ENCODE measurements around the gene KRT17.
"Not testable (repeated sequence)": the region's sequence is repeated elsewhere in the genome, so short reads cannot be mapped to it uniquely, and the experiment has no call there.

The KRT17 gene

DNA sequence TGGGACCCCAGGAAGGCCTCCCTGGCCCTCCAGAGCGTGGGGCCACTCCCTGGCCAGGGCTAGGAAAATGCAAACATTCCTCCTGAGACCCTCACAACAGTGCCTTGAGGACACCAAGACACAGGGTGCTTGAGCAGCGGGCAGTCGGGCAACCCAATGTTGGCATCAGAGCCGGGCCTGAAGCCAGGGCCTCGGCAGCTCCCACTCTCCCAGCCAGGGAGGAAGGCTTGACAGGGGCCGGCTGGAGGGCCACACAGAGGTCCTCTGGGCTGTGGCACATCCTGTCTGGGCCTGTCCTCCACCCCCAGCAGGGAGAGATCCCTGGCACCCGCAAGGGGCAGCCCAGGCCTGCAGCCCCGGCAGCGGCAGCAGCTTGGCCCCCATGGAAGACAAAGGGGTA is 12.3 kb upstream of the KRT17 start:
- no peak overlapping the region for H3K27ac ChIP-seq
- DNase-seq (ENCODE audit: low read depth, low spot score), result no peak

DNA sequence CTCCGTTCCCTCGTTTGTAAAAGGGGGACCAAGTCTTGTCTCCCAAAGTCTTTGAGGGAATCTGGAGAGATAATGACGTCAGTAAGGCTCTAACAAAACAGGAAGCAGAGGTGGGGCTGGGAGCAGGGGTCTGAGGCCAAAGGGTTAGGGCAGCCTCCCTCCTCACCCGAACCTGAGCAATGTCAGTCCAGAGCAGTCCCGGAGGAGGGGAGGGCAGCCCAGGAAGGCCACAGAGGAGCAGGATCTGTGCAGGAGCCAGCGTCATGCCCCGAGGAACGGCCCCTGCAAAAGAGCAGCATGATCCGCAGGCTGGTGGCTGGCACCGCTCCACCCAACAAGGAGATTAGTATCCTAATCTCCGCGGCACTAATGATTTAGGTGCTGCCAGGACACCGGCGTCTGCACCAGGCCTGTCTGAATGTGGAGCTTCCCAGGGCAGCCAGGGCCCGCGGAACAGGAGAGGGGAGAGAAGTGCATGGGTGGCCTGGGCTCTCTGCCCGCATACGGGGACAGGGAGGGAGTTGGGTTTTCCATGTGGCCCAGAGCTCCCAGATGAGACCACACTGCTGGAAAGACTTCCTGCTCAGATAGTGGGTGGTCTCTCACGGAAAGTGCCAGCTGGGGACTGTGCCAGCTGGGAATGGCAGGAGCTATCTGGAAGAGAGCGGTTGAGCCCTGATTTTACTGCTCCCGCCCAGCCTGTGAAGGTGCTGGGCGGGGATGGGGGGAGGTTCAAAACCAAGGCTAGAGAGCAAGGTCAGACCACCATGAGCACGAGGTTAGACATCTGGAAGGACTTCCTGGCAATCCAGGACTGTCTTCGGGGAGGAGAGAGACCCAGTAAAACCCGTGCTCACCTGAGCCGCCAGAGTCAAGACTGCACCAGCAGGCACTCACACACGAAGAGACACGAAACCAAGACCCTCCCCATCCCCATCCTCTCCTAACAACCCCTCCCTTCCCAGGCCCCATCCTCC is 11.0 kb upstream of the KRT17 start:
- peak overlapping the region; percentile 9 for H3K27ac ChIP-seq
- DNase-seq (ENCODE audit: low read depth, low spot score), result no peak

DNA sequence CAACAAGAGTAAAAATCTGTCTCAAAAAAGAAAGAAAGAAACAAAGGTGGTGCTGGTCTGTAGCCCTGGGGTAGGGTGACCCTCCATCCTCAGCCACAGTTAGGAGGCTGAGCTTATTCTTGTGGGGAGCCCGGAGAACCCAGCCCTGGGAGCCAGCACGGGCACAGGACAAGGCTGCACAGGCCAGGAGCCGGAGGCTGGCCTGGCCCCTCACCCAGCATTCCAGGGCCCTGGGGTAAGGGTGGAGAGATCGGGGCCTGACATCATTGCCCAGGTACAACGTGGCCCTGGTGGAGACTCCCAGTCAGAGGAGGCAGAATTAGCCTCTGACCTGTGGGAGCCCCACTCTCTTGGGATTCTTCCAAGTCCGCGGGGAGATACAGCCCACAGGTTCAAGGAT is 10.3 kb upstream of the KRT17 start:
- peak overlapping the region; percentile 9 for H3K27ac ChIP-seq
- DNase-seq (ENCODE audit: low read depth, low spot score), result no peak

DNA sequence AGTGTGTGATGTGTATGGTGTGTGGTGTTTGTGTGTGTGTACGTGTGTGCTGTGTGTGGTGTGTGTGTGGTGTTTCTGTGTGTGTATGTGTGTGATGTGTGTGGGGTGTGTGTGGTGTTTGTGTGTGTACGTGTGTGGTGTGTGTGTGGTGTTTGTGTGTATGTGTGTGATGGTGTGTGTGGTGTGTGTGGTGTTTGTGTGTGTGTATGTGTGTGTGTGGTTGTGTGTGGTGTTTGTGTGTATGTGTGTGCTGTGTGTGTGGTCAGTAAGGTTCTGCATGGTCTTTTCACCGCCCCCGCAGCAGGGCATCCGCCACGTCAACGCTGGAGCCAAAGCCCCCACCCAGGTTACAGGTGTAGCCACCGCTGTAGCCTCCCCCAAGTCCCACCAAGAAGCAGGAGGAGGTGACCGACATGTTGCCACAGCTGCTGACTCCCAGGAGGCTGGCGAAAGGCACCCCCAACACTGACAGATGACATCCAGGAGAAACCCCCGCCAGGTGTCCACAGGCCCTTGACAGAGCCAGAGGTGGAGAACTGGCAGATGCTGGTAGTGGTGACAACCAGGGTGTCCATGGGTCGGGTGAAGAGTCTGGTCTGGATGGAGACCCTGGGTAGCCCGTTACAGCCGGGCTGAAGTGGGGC is 9.3 kb upstream of the KRT17 start:
- no peak for DNase-seq (ENCODE audit: low read depth, low spot score)

DNA sequence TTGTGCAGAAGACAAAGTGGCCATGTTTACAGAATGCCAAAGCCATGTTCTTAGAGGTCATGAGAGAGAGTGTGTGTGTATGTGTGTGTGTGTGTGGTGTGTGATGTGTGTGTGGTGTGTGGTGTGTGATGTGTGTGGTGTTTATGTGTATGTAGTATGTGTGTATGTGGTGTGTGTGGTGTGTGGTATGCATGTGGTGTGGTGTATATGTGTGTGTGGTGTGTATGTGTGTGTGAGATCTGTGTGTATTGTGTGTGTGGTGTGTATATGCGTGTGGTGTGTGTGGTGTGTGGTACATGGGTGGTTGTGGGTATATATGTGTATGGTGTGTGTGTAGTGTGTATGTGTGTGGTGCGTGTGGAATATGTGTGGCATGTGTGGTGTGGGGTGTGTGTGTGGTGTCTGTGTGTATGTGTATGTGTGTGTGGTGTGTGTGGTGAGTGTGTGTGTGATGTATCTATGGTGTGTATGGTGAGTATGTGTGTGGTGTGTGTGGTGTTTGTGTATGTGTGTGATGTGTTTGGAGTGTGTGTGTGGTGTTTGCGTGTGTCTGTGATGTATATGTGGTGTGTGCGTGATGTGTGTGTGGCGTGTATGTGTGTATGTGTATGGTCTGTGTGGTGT is 8.2 kb upstream of the KRT17 start:
- DNase-seq (ENCODE audit: low read depth, low spot score), result no peak
- H3K27ac ChIP-seq, result no peak overlapping the region

More for the DNA sequence above, 9.3 kb upstream of the KRT17 start:
- H3K27ac ChIP-seq, result no peak overlapping the region

DNA sequence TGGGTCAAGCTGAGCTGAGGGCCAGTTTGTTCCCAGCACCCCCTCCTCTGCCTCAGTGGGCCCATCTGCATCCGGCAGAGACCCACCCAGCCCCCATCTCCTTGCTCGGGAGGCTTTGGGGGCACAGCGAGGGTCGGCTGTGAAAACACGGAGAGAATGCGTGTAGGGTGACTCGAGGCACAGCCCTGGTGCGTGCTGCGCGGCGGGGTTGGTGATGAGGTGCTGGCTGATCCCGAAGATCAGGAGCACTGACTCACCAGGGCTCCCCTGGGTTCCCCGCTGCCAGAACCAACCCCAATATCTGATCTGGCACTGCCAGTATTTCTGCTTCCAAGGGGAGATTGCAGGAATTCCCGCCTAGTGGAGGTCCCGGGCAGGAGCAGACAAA is 7.5 kb upstream of the KRT17 start:
- H3K27ac ChIP-seq, result no peak overlapping the region
- no peak for DNase-seq (ENCODE audit: low read depth, low spot score)

DNA sequence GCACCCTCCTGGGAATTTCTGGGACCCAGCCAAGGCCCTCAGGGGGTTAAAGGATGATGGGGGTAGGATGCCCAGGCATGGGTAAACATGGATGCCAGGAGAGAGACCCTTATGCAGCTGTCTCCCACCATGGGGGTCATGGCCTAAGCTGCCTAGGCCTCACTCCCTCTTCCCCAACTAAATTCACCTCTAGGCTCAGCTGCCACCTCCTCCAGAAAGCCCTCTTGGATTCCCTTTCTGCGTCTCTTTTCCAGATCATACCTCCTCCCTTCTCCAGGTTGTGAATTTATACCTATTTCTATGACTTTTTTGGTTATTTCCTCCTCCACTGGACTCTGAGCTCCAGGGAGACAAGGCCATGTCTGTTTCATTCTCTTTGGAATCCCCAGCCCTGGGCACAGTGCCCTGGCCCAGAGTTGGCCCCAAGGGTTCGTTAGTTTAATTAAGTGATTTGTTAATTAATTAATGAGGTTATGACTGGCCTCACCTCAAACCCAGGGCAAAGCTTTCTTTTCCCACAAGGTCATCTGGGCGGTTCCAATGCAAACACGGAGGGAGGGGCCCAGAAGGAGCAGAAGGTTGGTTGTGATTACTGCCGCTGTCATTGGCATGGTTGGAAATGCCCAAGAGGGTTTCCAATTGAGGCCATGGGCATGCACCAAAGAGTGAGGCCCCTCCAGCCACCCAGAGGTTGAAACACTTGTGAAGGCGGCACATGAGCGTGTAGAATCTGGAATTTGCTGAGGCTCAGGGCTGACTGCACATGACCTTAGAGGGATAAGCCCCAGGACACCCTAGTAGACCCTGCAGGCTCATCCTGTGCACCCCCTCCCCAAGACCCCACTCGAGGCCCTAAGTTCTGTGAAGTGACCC is 6.9 kb upstream of the KRT17 start:
- no peak for DNase-seq (ENCODE audit: low read depth, low spot score)
- H3K27ac ChIP-seq, result no peak overlapping the region

DNA sequence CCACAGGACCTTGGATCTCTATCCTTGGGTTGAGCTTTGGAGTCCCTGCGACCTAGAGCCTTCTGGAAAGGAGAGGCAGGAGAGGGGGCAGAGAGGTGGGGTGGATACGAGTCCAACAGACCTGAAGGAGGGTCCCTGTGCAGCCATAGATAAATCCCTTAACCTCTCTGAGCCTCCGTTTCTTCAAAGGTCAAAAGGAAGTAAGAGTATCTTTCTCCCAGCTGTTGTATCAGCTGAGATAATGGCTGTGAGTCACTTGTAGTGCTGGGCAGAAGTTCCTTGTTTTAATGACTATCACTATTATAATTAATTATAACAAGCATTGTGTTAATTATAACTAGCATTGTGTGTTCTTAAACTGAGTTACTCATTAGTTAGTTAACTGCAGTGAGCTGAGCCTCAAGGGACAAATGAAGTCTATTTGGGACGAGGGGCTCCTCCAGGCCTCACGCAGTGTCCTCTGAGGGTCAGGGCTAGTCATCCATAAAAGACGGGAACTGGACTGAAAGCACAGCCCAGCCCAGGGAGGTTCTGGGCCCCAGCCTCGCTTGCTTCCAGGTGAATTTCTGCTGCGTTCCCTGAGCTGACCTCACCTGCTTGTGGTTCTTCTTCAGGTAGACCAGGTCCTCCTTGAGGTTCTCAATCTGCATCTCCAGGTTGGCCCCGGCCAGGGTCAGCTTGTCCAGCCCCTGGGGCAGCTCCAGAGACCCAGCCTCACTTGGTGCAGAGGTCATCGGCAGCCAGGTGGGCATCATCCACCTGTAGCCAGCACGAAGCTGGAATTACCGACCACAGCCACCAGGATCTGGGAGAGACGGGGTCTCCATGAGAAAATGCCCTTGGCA is 5.7 kb upstream of the KRT17 start:
- DNase-seq (ENCODE audit: low read depth, low spot score), result no peak
- peak overlapping the region; percentile 29 for H3K27ac ChIP-seq

DNA sequence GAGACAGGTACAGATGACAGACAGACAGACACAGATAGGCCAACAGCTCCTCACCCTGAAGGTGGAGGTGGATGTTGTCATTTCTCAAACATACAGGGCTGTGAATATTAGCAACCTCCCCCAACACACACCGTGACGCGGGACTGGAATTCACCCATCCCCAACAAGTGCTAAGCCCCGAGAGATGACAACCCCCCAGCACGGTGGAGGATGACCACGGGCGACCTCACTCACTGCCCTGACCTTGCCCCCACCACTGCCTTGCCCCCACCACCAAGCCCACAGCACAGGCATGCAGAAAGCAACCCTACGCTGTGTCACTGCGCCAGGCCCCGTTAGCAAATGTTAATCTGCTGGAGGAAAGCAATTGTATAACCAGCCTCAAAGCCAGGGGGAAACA is 4.9 kb upstream of the KRT17 start:
- H3K27ac ChIP-seq, result peak overlapping the region; percentile 29
- no peak for DNase-seq (ENCODE audit: low read depth, low spot score)

DNA sequence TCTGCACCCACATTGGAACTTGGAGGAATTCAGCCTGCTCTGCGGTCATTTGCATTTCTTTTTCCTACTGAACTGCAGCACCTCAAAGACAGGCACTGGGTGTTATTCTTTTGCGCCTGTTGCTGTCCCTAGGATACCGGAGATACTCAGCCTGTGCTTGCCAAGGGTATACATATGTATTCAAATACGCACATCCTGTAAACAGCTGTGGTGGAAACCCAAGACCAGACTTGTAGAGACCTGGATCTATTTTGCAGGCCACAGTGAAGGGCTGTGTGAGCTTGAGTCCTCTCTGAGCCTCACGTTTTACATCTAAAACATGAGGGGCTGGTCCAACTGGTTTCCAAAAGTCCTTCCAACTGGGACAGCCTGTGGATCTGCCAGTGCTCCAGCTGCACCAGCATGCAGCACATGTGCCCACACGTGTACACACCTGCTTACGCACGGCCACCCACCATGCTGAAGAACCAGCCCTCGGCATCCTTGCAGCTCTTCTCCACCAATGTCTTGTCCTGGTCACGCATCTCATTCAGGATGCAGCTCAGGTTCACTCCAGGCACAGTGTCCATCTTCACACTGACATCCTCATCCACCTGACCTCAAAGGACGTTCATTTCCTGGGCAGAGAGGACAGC is 4.4 kb upstream of the KRT17 start:
- peak overlapping the region; percentile 29 for H3K27ac ChIP-seq

DNA sequence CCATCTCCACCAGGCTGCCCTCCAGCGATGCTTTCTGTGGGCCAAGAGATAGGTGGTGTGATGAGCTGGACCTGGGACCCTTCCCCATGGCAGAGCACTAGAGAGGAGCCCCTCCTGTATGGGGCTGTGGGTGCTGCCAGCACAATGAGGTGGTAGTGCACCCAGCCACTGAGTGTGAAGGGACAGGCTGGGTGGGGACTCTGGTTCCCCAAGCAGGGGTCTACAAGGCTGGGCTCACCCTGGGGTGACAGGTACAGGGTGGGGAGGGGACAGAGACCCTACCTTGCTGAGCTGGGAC is 3.6 kb upstream of the KRT17 start:
- H3K27ac ChIP-seq, result peak overlapping the region; percentile 29
- not testable (repeated sequence) for DNase-seq (ENCODE audit: low read depth, low spot score)

More for the DNA sequence above, 4.4 kb upstream of the KRT17 start:
- DNase-seq (ENCODE audit: low read depth, low spot score), result peak; percentile 56

DNA sequence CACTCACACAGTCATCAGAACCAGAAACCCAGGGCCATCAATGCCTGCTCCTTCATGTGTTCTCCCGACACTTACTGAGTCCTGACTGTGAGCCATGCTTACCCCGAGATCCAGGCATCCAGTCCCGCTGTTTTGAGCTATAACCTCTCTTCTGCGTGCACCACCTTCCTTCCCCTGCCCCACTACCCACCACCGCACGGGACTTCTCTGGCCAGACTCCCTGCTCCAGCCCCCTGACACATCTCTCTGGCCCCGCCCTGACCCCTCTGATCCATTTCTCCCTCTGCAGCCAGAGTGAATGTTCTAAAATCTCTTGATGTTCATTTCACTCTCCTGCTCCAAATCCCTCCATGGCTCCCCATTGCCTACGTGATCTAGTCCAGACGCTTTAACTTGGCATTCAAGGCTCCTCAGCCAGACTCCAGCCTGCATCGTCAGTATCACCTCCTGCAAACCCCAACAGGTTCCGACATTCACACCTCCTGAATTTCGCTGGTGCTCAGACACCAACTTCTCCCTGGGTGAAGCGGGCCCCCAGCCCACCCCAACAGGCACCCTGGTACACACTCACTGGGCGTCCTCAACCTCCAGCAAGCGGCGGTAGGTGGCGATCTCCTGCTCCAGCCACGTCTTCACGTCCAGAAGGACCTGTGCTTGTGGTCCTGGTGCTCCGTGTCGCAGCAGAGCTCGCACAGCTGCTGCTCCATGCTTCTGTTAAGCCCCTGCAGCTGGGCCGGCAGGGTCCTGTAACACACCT is 3.1 kb upstream of the KRT17 start:
- H3K27ac ChIP-seq, result peak overlapping the region; percentile 100
- no peak for DNase-seq (ENCODE audit: low read depth, low spot score)

DNA sequence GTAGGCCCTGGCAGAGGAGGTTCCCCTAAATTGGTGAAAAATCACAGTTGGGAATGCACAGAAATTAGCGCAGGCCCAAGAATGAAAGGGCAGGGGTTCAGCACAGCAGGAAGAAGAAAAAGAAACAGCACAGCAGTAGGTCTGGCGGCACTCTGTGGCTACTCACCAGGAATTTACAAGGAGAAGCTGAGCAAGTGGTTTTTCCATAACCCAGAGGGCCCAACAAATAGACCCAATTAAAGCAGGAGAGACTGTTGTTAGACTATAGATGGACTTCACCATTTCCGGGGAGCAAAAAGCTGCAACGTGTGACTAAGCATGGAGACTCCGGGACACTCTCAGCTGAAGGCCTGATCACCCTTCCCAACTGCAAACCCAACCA is 2.5 kb upstream of the KRT17 start:
- H3K27ac ChIP-seq, result peak overlapping the region; percentile 100
- DNase-seq (ENCODE audit: low read depth, low spot score), result not testable (repeated sequence)

DNA sequence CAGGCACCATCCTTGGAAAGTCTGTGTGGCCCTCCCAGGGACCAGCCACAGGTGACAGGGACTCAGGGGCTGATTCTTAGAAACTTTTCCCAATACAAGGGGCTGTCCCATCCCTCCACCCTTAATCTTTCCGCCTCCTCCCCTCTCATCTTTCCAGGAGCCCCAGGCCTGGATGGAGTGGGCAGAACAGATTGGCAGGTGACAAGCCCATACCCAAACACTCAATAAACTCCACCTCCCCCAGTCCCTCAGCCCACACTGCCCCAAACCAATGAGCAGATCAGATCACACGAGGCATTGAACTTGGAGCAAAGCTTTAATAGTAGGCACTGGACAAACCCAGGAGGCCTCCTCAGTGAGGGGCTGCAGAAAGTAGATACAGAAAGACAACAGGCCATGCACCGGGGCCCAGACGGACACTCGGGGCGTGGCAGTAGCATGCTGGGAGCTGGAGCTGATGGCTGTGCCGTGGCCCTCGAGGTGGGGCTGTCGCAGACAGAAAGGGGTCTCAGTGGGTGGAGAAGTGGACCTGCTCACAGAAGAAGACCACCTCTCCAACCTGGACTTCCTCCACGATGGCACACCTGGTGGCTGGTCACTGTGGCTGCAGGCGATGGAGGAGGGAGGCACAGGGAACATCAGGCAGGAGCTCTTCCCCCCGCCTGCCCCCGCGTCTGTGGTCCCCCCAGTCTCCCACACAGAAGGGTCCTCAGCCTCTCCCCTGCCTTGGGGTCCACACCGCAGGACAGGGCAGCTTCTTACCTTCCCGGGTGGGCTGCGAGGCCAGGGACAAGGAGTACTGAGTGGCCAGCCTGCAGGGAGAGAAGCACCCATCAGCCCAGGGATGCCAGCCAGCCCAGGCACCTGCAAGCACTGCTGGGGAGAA is 1.9 kb upstream of the KRT17 start:
- not testable (repeated sequence) for DNase-seq (ENCODE audit: low read depth, low spot score)
- peak overlapping the region; percentile 100 for H3K27ac ChIP-seq

DNA sequence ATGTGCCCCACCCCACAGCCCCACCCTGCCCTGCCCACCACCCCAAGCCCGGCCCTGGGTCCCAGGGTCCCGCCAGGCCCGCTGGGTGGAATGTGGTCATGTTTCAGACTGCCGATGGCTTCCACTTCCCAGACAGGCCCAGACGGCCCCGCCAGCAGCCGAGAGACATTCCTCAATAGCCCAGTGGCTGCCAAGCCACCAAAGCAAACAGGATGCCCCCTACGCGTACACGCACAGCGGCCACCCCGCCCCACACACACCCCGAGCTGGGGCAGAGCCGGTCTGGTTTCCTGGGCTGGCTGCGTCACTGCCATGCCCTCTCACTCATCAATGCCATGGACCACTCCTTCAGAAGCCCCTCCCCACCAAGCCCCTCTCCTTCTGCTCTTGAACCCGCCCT is 1.2 kb upstream of the KRT17 start:
- H3K27ac ChIP-seq, result peak overlapping the region; percentile 100
- peak; percentile 88 for DNase-seq (ENCODE audit: low read depth, low spot score)

DNA sequence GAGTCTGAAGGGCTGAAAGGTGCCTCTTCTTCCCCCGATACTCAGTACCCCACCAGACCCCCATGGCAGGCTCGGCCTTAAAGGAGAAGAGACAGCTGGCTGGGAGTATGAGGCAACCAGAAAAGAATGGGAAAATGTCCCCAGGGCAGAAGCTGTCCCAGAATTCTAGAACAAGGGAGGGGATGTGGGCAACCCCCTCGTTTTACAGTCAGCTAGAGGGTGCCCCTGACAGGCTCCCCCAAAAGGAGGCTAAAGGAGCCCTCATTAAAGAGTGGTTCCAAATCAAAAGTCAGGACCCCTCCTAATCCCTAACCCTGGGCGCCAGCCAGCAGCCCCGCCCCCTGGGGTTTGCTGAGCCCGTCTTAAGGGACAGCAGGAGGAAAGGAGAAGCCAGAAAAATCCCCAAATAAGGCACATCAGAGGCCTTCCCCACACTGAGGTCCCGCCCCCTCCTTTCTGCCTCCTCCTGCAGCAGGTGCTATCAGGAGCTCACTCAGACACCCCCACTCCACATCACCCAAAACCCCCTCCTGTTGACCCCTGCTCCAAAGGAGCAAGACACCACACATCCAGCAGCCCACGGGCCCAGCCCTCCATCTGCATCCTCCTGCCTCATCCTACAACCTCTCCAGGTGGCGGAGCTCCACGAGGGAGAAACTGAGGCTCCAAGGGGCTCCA is 1.1 kb downstream of the KRT17 start:
- DNase-seq (ENCODE audit: low read depth, low spot score), result not testable (repeated sequence)
- peak overlapping the region; percentile 100 for H3K27ac ChIP-seq
